WTC11 (cell line): ENCODE results near the gene STIP1.

Experiments used
- ATF1 ChIP-seq: sonication (generic); formaldehyde crosslinking; IDR thresholded peaks from 2 replicates; pipeline ENCODE4 v1.8.1; 2023; ENCODE audit warnings: mild to moderate bottlenecking, moderate library complexity, missing genetic modification reagents
- ATF2 ChIP-seq: sonication (generic); formaldehyde crosslinking; IDR thresholded peaks from 2 replicates; pipeline ENCODE4 v1.8.1; 2022; ENCODE audit warnings: low read depth, missing genetic modification reagents, borderline replicate concordance
- CREB1 ChIP-seq: sonication (generic); formaldehyde crosslinking; IDR thresholded peaks from 2 replicates; pipeline ENCODE4 v1.8.0; 2023; ENCODE audit warnings: mild to moderate bottlenecking, missing genetic modification reagents
- CTCF ChIP-seq: fragments of 200-600 bp; IDR thresholded peaks from 2 replicates; pipeline ENCODE4 v1.8.0; 2022; ENCODE audit warnings: antibody characterized with exemption
- ESRRA ChIP-seq: sonication (generic); formaldehyde crosslinking; IDR thresholded peaks from 2 replicates; pipeline ENCODE4 v1.8.1; 2022; ENCODE audit warnings: mild to moderate bottlenecking, missing genetic modification reagents, borderline replicate concordance
- NFYB ChIP-seq: sonication (generic); formaldehyde crosslinking; conservative IDR thresholded peaks from 2 replicates; pipeline ENCODE4 v1.8.0; 2022; ENCODE audit warnings: low read depth, missing genetic modification reagents
- SMAD3 ChIP-seq: sonication (generic); formaldehyde crosslinking; IDR thresholded peaks from 2 replicates; pipeline ENCODE4 v1.8.0; 2022; ENCODE audit warnings: missing genetic modification reagents, mild to moderate bottlenecking, borderline replicate concordance
- ZBTB21 ChIP-seq: sonication (generic); formaldehyde crosslinking; IDR thresholded peaks from 2 replicates; pipeline ENCODE4 v1.8.1; 2023; ENCODE audit warnings: mild to moderate bottlenecking, missing genetic modification reagents, borderline replicate concordance
- ZNF317 ChIP-seq: sonication (generic); formaldehyde crosslinking; IDR thresholded peaks from 2 replicates; pipeline ENCODE4 v1.8.1; 2023; ENCODE audit warnings: low read depth, mild to moderate bottlenecking, moderate library complexity, missing genetic modification reagents, borderline replicate concordance
- TF ChIP-seq, protein P1 (sequence below): sonication (generic); formaldehyde crosslinking; IDR thresholded peaks from 2 replicates; pipeline ENCODE4 v1.8.0; 2022; ENCODE audit warnings: mild to moderate bottlenecking, missing genetic modification reagents
- TF ChIP-seq, protein P2 (sequence below): sonication (generic); formaldehyde crosslinking; IDR thresholded peaks from 2 replicates; pipeline ENCODE4 v1.8.1; 2023; ENCODE audit warnings: mild to moderate bottlenecking, missing genetic modification reagents, moderate library complexity
- TF ChIP-seq, protein P3 (sequence below): sonication (generic); formaldehyde crosslinking; conservative IDR thresholded peaks from 2 replicates; pipeline ENCODE4 v1.8.1; 2022; ENCODE audit warnings: mild to moderate bottlenecking, missing genetic modification reagents
- TF ChIP-seq, protein P4 (sequence below): sonication (generic); formaldehyde crosslinking; IDR thresholded peaks from 2 replicates; pipeline ENCODE4 v1.8.0; 2022; ENCODE audit warnings: mild to moderate bottlenecking, missing genetic modification reagents

- TF ChIP-seq ZNF317 (CRISPR knock-in tag) (no peak), ESRRA (CRISPR knock-in tag) (0 out of 2 replicates have a peak, but pooled peaks have one; percentile 38), CTCF (no peak), ZBTB21 (peak; percentile 27; the same call in 1 of the 2 replicates), SMAD3 (CRISPR knock-in tag) (no peak), ATF1 (CRISPR knock-in tag) (no peak), ATF2 (CRISPR knock-in tag) (no peak), NFYB (CRISPR knock-in tag) (peak; percentile 46), CREB1 (CRISPR knock-in tag) (peak; percentile 51; the same call in 1 of the 2 replicates)
- TF ChIP-seq, protein P1, sequence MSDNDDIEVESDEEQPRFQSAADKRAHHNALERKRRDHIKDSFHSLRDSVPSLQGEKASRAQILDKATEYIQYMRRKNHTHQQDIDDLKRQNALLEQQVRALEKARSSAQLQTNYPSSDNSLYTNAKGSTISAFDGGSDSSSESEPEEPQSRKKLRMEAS = peak; percentile 71
- TF ChIP-seq, protein P2, sequence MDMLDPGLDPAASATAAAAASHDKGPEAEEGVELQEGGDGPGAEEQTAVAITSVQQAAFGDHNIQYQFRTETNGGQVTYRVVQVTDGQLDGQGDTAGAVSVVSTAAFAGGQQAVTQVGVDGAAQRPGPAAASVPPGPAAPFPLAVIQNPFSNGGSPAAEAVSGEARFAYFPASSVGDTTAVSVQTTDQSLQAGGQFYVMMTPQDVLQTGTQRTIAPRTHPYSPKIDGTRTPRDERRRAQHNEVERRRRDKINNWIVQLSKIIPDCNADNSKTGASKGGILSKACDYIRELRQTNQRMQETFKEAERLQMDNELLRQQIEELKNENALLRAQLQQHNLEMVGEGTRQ (CRISPR knock-in tag) = no peak
- TF ChIP-seq, protein P3, sequence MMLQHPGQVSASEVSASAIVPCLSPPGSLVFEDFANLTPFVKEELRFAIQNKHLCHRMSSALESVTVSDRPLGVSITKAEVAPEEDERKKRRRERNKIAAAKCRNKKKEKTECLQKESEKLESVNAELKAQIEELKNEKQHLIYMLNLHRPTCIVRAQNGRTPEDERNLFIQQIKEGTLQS = no peak
- TF ChIP-seq, protein P4, sequence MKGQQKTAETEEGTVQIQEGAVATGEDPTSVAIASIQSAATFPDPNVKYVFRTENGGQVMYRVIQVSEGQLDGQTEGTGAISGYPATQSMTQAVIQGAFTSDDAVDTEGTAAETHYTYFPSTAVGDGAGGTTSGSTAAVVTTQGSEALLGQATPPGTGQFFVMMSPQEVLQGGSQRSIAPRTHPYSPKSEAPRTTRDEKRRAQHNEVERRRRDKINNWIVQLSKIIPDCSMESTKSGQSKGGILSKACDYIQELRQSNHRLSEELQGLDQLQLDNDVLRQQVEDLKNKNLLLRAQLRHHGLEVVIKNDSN (CRISPR knock-in tag) = no peak
Observed at GRCh38 chr11:64230171-64230984, 44.4 kb downstream of the STIP1 start, which contains the start of gene DNAJC4.
